Right lung (tissue), 5 donors: Measurements from ENCODE around the gene LAG3. TPM values are rescaled to one million over a fixed set of nuclear protein-coding genes. Genes with fewer than 3 reads are reported as not detected.

Experiments
- DNase-seq, 2 donors: peaks; one replicate each; pipeline ENCODE4 v3.0.0-alpha.2; 2013
- polyA plus RNA-seq, 5 donors: library from polyadenylated mRNA; unstranded; fragments of 120-200 nt; gene quantifications; one replicate each; pipeline versions ENCODE4 v1.2.1 to v1.2.3, GENCODE V29; 2013; ENCODE audit warnings: inconsistent platforms in 1 of 5, low replicate concordance in 1 of 5; ENCODE audit not compliant: insufficient read length in 5 of 5, insufficient read depth in 1 of 5

The LAG3 gene
- polyA plus RNA-seq, 5 donors, result 1.3 to 2.9 (median 1.7) TPM

GRCh38 chr12:6752921-6753771 lies 19.2 kb upstream of the LAG3 start, which contains the start of gene MLF2:
TSS of gene MLF2 (minus strand) at chr12:6753141. CDS start at chr12:6752334, 807 bp downstream.
- peak; percentile 99 for DNase-seq

GRCh38 chr12:6753772-6754356 lies 18.5 kb upstream of the LAG3 start:
- DNase-seq, result no peak

- no peak for DNase-seq
Measured at GRCh38 chr12:6754411-6754810, 17.9 kb upstream of the LAG3 start.

GRCh38 chr12:6757028-6757690 lies 15.2 kb upstream of the LAG3 start:
- no peak for DNase-seq

GRCh38 chr12:6758506-6759095 lies 13.7 kb upstream of the LAG3 start:
- DNase-seq, result no peak

GRCh38 chr12:6759741-6760140 lies 12.6 kb upstream of the LAG3 start:
- no peak for DNase-seq

- DNase-seq, result no peak
Measured at GRCh38 chr12:6763380-6763779, 8.9 kb upstream of the LAG3 start.

- DNase-seq, result peak; percentile 98
Measured at GRCh38 chr12:6764011-6764828, 8.1 kb upstream of the LAG3 start.

GRCh38 chr12:6765048-6765633 lies 7.2 kb upstream of the LAG3 start:
- DNase-seq, result no peak

GRCh38 chr12:6765634-6766581 lies 6.4 kb upstream of the LAG3 start, which contains the start of gene PTMS:
TSS of gene PTMS (plus strand) at chr12:6766363. CDS start at chr12:6766706, 343 bp downstream.
- DNase-seq, result peak; percentile 89 to 90

- DNase-seq, result peak in 1 of 2 donors; percentile 76
Measured at GRCh38 chr12:6766651-6767349, 5.5 kb upstream of the LAG3 start.

GRCh38 chr12:6767353-6768319 lies 4.7 kb upstream of the LAG3 start:
- no peak for DNase-seq

- DNase-seq, result no peak
Measured at GRCh38 chr12:6768437-6768914, 3.8 kb upstream of the LAG3 start.

- no peak for DNase-seq
Measured at GRCh38 chr12:6768990-6769389, 3.3 kb upstream of the LAG3 start.

- no peak for DNase-seq
Measured at GRCh38 chr12:6769666-6770065, 2.7 kb upstream of the LAG3 start.

GRCh38 chr12:6770094-6770493 lies 2.2 kb upstream of the LAG3 start:
- no peak for DNase-seq

- DNase-seq, result no peak
Measured at GRCh38 chr12:6770600-6770999, 1.7 kb upstream of the LAG3 start.

GRCh38 chr12:6771091-6771495 lies 1.2 kb upstream of the LAG3 start:
- DNase-seq, result no peak
